HG02973 (cell line): ENCODE measurements around the gene CD7.
A peak's percentile ranks its signal among the peaks of the same experiment; 100 is the strongest.

Experiments used
- ATAC-seq: cut with Tn5 transposase; IDR thresholded peaks from one replicate; pipeline ENCODE4 v1.9.1; 2021; ENCODE audit warnings: moderate library complexity; ENCODE audit not compliant: unreplicated experiment

The CD7 gene

GRCh38 chr17:82300707-82301270 is 16.6 kb downstream of the CD7 start:
- no peak for ATAC-seq

GRCh38 chr17:82300228-82300627 is 17.2 kb downstream of the CD7 start:
- no peak for ATAC-seq

- no peak for ATAC-seq
Measured at GRCh38 chr17:82299452-82299851, 18.0 kb downstream of the CD7 start.

GRCh38 chr17:82298538-82299421 is 18.6 kb downstream of the CD7 start:
- no peak for ATAC-seq

- ATAC-seq = peak; percentile 47
Measured at GRCh38 chr17:82297714-82298537, 19.5 kb downstream of the CD7 start.

GRCh38 chr17:82297280-82297713 is 20.1 kb downstream of the CD7 start:
- ATAC-seq = no peak

GRCh38 chr17:82296511-82297279 is 20.7 kb downstream of the CD7 start:
- ATAC-seq = no peak

GRCh38 chr17:82295472-82295814 is 22.0 kb downstream of the CD7 start:
- ATAC-seq = no peak

- ATAC-seq = no peak
Measured at GRCh38 chr17:82294064-82294773, 23.2 kb downstream of the CD7 start.

GRCh38 chr17:82292251-82293154 is 24.9 kb downstream of the CD7 start:
- ATAC-seq = peak; percentile 90

GRCh38 chr17:82291582-82292250 is 25.7 kb downstream of the CD7 start:
- no peak for ATAC-seq

- no peak for ATAC-seq
Measured at GRCh38 chr17:82287868-82288801, 29.3 kb downstream of the CD7 start.

GRCh38 chr17:82287013-82287867 is 30.2 kb downstream of the CD7 start:
- ATAC-seq = no peak

GRCh38 chr17:82285141-82285540 is 32.3 kb downstream of the CD7 start:
- ATAC-seq = no peak

GRCh38 chr17:82283208-82283749 is 34.1 kb downstream of the CD7 start:
- ATAC-seq = no peak
